GM19395 (cell line): Measurements from ENCODE around the gene CABP7.
"Not testable (repeated sequence)": the region's sequence is repeated elsewhere in the genome, so short reads cannot be mapped to it uniquely, and the experiment has no call there.

Experiments used
- ATAC-seq: cut with Tn5 transposase; IDR thresholded peaks from one replicate; pipeline ENCODE4 v1.9.1; 2021; ENCODE audit warnings: mild to moderate bottlenecking, moderate library complexity; ENCODE audit not compliant: unreplicated experiment

CABP7 gene

GRCh38 chr22:29744902-29745301 lies 25.1 kb downstream of the CABP7 start:
- ATAC-seq = no peak

DNA sequence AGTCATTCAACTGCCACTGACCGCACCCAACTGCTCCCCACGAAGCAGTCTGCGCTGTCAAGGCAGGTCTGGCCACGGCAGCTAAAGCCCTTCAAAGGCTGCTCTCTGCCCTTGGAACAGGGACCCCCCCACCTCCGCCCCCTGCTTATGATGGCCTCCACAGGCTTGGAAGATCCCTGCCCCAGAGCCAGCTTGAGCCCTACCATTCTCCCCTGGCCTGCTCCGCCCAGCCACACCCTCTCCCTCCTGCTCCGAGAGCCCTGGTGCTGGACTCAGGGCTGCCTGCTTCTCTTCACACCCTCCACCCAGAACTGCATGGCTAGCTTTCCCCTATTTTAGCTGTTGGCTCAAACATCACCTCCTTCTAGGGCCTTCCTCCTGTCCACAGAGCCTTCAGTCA lies 28.0 kb downstream of the CABP7 start:
- ATAC-seq = no peak

- ATAC-seq = no peak
Observed at GRCh38 chr22:29748248-29748893, 28.6 kb downstream of the CABP7 start.

DNA sequence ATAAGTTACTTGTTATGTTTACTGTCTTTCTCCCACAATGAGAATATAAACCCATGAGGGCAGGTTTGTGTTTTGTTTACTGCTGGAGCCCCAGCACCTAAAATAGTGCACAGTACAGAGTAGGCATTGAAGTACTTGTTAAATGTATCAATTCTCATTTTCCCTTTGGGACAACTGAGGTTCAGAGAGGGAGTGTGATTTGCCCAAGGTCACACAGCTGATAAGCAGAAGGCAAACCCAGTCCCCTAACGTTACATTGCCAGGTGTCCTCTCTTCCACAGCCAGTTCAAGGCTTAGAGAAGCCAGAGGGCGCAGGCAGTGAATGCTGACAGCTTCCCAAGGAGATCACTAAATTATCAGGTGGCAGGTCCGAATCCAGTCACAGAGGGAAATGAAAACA lies 30.2 kb downstream of the CABP7 start:
- ATAC-seq = no peak

- no peak for ATAC-seq
Observed at GRCh38 chr22:29750559-29751538, 31.0 kb downstream of the CABP7 start.

DNA sequence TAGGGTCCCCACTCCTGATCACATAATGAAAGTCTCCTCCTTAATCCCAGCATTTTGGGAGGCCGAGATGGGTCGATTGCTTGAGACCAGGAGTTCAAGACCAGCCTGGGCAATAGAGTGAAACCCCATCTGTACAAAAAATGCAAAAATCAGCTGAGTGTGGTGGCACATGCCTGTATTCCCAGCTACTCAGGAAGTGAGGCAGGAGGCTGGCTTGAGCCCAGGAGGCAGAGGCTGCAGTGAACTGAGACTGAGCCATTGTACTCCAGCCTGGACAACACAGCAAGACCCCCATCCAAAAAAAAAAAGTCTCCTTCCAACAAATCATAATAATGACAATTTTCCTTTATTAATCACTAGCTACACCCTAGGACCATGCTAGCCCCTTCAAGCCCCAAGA lies 31.9 kb downstream of the CABP7 start:
- no peak for ATAC-seq

DNA sequence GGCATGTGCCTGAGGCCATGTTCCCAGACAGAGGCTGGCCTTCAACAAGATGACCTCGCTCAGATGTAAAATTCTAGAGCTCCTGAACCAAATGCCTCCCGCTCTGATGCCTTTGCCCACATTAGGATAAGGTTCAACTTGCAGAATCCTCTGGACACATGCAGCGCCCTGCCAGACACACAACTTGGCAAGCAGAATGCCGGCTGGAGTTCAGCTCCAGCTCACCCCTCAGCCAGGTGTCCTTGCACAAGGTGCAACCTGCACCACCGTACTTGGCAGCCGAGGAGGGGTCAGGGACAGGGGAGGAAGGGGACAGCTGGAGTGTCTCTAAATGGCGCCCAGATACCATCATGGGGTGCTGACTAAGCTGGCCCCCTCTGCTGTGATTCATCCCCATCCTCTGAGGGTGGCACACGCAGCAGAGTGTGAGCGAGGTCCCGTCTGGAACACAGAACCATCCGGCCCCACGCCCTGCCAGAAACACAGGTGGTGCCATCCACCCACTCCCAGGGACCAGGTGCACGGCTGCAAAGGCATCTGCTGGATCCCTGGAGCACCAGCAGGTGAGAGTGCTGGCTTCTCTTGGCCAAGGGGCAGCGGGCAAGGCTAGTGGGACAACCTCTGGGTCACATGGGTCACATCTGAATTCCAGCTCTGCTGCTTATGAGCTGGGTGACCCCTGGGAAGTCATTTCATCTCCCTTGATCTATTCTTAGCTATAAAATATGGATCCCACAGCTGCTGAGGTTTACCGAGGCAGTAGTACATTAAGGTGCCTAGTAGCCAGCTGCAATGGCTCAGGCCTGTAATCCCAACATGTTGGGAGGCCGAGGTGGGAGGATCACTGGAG lies 34.2 kb downstream of the CABP7 start:
- no peak for ATAC-seq

DNA sequence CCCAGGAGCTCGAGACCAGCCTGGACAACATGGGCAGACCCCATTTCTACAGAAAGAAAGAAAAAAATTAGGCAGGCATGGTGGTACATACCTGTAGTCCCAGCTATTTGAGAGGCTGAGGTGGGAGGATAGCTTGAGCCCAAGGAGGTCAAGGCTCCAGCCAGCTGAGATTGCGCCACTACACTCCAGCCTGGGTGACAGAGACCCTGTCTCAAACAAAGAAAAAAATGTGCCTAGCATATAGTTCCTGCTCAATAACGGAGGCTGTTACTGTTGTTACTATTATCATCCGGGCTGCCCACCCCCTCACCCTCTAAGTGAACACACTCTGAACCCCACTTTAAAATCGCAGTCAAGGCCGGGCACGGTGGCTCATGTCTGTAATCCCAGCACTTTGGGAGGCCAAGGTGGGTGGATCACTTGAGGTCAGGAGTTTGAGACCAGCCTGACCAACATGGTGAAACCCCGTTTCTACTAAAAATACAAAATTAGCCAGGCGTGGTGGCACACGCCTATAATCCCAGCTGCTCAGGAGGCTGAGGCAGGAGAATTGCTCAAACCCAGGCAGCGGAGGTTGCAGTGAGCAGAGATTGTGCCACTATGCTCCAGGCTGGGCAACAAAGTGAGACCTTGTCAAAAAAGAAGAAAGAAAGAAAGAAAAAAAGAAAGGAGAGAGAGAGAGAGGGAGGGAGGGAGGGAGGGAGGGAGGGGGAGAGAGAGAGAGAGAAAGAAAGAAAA lies 35.0 kb downstream of the CABP7 start:
- ATAC-seq = not testable (repeated sequence)

- no peak for ATAC-seq
Observed at GRCh38 chr22:29755889-29756288, 36.1 kb downstream of the CABP7 start.

GRCh38 chr22:29756341-29756740 lies 36.5 kb downstream of the CABP7 start:
- no peak for ATAC-seq

DNA sequence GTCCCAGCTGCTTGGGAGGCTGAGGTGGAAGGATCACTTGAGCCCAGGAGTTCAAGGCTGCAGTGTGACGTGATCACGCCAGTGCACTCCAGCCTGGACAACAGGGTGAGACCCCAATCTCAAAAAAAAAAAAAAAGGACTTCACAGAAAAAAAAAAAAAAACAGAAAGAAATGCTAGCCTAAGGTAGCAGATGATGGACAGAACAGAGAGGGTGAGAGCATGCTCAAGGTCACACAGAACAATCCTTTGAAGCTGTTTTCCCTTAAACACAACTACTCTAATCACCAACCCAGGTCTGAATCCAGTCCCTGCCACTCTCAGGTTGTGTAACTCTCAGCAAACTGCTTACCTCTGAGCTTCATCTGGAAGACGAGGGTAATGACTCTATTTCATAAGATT lies 37.3 kb downstream of the CABP7 start:
- no peak for ATAC-seq

- ATAC-seq = no peak
Observed at GRCh38 chr22:29758068-29758622, 38.3 kb downstream of the CABP7 start.

DNA sequence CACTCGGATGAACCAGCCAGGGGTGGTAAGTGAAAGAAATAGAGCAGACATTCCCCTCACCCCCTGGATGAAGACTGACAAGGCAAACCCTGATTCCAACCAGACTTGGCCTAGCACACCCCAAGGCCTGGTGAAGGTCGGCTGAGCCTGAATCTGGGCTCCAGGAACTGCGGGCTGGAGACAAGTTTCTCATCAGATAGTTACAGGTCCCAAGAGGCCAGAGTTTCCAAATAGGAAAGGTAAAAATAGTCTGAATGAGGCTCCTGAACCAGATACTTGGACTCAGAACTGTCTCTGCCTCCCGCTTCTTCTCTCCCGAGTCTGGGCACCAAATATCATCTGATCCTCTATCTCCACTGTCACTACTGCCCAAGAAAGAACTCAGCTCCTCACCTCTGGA lies 39.2 kb downstream of the CABP7 start:
- ATAC-seq = no peak

- no peak for ATAC-seq
Observed at GRCh38 chr22:29762263-29762662, 42.5 kb downstream of the CABP7 start.

DNA sequence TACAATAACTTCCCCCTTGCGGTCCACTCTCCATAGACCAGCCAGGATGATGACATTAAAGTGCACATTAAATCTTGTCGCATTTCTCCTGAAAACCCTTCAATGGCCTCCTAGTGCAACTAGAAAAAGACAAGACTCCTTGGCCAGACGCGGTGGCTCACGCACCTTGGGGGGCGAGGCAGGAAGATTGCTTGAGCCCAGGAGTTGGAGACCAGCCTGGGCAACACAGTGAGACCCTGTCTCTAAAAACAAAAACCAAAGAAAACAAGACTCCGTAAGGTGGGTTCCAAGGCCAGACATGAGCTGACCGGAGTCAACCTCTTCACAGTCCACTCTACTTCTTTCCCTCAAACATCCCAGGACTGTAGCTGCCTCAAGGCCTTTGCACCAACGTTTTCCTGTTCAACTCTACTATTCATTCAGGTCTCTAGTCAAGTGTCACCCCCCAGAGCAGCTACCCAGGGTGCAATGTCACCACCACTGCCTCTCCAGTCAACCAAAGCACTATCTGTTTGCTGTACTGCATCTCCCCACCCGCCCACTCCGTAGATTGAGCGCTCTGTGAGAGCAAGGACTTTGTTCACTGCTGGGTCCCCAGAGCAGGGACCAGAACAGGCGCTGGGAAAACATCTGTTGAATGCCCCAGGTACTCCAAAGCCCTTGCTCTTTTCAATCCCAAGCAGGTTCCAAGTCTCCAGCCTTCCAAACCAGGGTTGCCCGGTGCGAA lies 46.3 kb downstream of the CABP7 start:
- ATAC-seq = peak; percentile 8

- peak; percentile 89 for ATAC-seq
Observed at GRCh38 chr22:29766632-29767170, 46.9 kb downstream of the CABP7 start, which contains the start of gene ZMAT5. Gene ZMAT5 (minus strand): TSS chr22:29767007. CDS start chr22:29748544, 18,463 bp downstream.

- ATAC-seq = peak; percentile 62
Observed at GRCh38 chr22:29767171-29768051, 47.6 kb downstream of the CABP7 start, which contains the start of gene UQCR10. Gene UQCR10 (plus strand): TSS chr22:29767369. CDS start chr22:29767399, 30 bp downstream.

DNA sequence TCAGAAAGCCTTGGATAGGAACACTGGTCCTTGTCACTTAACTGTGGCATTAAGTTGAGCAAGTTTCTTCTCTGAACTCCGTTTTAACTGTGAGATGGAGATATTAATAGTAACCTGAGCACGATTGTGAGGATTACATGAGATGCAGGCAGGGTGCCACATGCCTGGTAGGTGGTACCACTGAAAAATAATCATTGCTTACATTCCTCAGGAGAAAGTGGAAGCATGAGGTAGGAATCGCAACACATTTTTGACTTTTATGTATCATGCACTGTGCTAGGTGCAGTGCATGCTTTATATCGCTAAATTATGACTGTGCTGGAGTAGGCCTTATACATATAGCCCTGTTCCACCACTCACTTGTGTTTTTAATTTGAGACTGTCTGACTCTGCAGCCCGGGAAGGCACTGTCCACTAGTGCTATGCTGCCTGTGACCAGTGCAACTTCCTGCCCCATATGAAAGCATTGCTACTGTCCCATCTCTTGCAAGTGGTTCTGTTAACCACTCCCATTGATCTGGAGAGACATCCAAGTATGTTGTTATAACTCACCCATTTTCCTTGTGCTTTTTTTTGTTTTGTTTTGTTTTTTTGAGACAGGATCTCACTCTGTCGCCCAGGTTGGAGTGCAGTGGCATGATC lies 48.4 kb downstream of the CABP7 start:
- no peak for ATAC-seq
